Measurements from ENCODE around the gene CSF1.

Gene CSF1

GRCh38 chr1:109909561-109909960 lies 1.1 kb upstream of the CSF1 start:
- Histone ChIP-seq H3K9me3 (replicated peaks in 1 of 11) (no peaks in the 10 kb centered on the region), H3K27me3 (peaks cover 32 to 49% (median 45%) of the 10 kb centered on the region in 11 experiments), H3K9ac (no peak overlapping the region), H3K4me3 (no peak overlapping the region), H3K4me2 (peak overlapping the region in 7 of 11 experiments; percentile 95 to 99 (median 98); a peak in 8 of 22 replicates), H3K36me3 (peaks cover 0 to 6% (median 0%) of the 10 kb centered on the region in 11 experiments; a peak in 1 of 22 replicates), H3K4me1 (peaks cover 35 to 62% (median 51%) of the 10 kb centered on the region in 10 experiments), H4K20me1 (peaks cover 0 to 32% (median 3%) of the 10 kb centered on the region in 11 experiments; a peak in 8 of 22 replicates), H3K27ac (no peak overlapping the region)
- TF ChIP-seq Cebpa-rat (IDR thresholded peaks at IDR 0.05) = no peak

- Histone ChIP-seq H3K27ac (peak overlapping the region; percentile 49 to 84 (median 83); a peak in 21 of 22 replicates), H3K4me3 (peak overlapping the region; percentile 61 to 84 (median 76)), H3K36me3 (peaks cover 0 to 15% (median 0%) of the 10 kb centered on the region in 11 experiments; a peak in 2 of 22 replicates), H3K9me3 (replicated peaks in 1 of 11) (no peaks in the 10 kb centered on the region), H3K9ac (peak overlapping the region; percentile 76 to 91 (median 85)), H3K4me1 (peaks cover 26 to 53% (median 43%) of the 10 kb centered on the region in 10 experiments), H4K20me1 (peaks cover 0 to 36% (median 5%) of the 10 kb centered on the region in 11 experiments; a peak in 8 of 22 replicates), H3K27me3 (peaks cover 32 to 49% (median 45%) of the 10 kb centered on the region in 11 experiments), H3K4me2 (peak overlapping the region; percentile 94 to 99 (median 98))
- no peak for TF ChIP-seq Cebpa-rat (IDR thresholded peaks at IDR 0.05)
These were observed 532 bp downstream of the CSF1 start for GRCh38 chr1:109910963-109911798.

- TF ChIP-seq Cebpa-rat (IDR thresholded peaks at IDR 0.05) = no peak
- Histone ChIP-seq H3K4me3 (peak overlapping the region in 8 of 10 experiments; percentile 26 to 84 (median 75); a peak in 8 of 20 replicates), H3K4me2 (peak overlapping the region in 10 of 11 experiments; percentile 16 to 99 (median 97); a peak in 18 of 22 replicates), H3K9ac (peak overlapping the region in 6 of 11 experiments; percentile 84 to 91 (median 87); a peak in 5 of 22 replicates), H3K36me3 (peaks cover 0 to 27% (median 0%) of the 10 kb centered on the region in 11 experiments; a peak in 3 of 22 replicates), H3K4me1 (peaks cover 14 to 41% (median 32%) of the 10 kb centered on the region in 10 experiments), H4K20me1 (peaks cover 0 to 36% (median 5%) of the 10 kb centered on the region in 11 experiments; a peak in 8 of 22 replicates), H3K9me3 (replicated peaks in 1 of 11) (no peaks in the 10 kb centered on the region), H3K27ac (no peak overlapping the region), H3K27me3 (peaks cover 32 to 49% (median 45%) of the 10 kb centered on the region in 11 experiments)
These were observed 1.7 kb downstream of the CSF1 start for GRCh38 chr1:109912214-109912861.

- Histone ChIP-seq H3K36me3 (peaks cover 0 to 32% (median 0%) of the 10 kb centered on the region in 11 experiments; a peak in 6 of 22 replicates), H3K4me2 (peak overlapping the region in 4 of 11 experiments; percentile 15 to 98 (median 97); a peak in 5 of 22 replicates), H3K9ac (no peak overlapping the region), H3K27me3 (peaks cover 32 to 49% (median 45%) of the 10 kb centered on the region in 11 experiments), H3K9me3 (replicated peaks in 1 of 11) (no peaks in the 10 kb centered on the region), H3K27ac (no peak overlapping the region), H4K20me1 (peaks cover 0 to 36% (median 5%) of the 10 kb centered on the region in 11 experiments; a peak in 8 of 22 replicates), H3K4me1 (peaks cover 13 to 36% (median 27%) of the 10 kb centered on the region in 10 experiments), H3K4me3 (no peak overlapping the region)
- no peak for TF ChIP-seq Cebpa-rat (IDR thresholded peaks at IDR 0.05)
These were observed 2.2 kb downstream of the CSF1 start for GRCh38 chr1:109912873-109913272.

- Histone ChIP-seq H3K9ac (no peak overlapping the region), H3K36me3 (peaks cover 0 to 38% (median 0%) of the 10 kb centered on the region in 11 experiments; a peak in 6 of 22 replicates), H3K27ac (no peak overlapping the region), H3K9me3 (replicated peaks in 1 of 11) (no peaks in the 10 kb centered on the region), H3K4me2 (peak overlapping the region in 4 of 11 experiments; percentile 1 to 16 (median 8); a peak in 3 of 22 replicates), H3K4me1 (peaks cover 16 to 36% (median 22%) of the 10 kb centered on the region in 10 experiments), H4K20me1 (peaks cover 0 to 36% (median 5%) of the 10 kb centered on the region in 11 experiments; a peak in 8 of 22 replicates), H3K4me3 (no peak overlapping the region), H3K27me3 (peaks cover 32 to 49% (median 45%) of the 10 kb centered on the region in 11 experiments)
- no peak for TF ChIP-seq Cebpa-rat (IDR thresholded peaks at IDR 0.05)
These were observed 2.8 kb downstream of the CSF1 start for GRCh38 chr1:109913360-109913879.

- peaks cover 10 to 47% (median 24%) of the 10 kb centered on the region in 10 experiments for H3K4me1 ChIP-seq
- H3K27me3 ChIP-seq = peaks cover 30 to 43% (median 37%) of the 10 kb centered on the region in 11 experiments
- H3K9ac ChIP-seq = no peak overlapping the region
- H3K4me3 ChIP-seq = no peak overlapping the region
- TF ChIP-seq Cebpa-rat (IDR thresholded peaks at IDR 0.05) = no peak
- H4K20me1 ChIP-seq = peaks cover 0 to 36% (median 5%) of the 10 kb centered on the region in 11 experiments; a peak in 8 of 22 replicates
- H3K36me3 ChIP-seq = peaks cover 0 to 50% (median 5%) of the 10 kb centered on the region in 11 experiments; a peak in 7 of 22 replicates
- H3K4me2 ChIP-seq = no peak overlapping the region
- H3K27ac ChIP-seq = no peak overlapping the region
- no peaks in the 10 kb centered on the region for H3K9me3 ChIP-seq (replicated peaks in 1 of 11)
These were observed 4.1 kb downstream of the CSF1 start for GRCh38 chr1:109914587-109915240.

GRCh38 chr1:109917051-109917767 lies 6.6 kb downstream of the CSF1 start:
- peaks cover 0 to 30% (median 5%) of the 10 kb centered on the region in 11 experiments; a peak in 8 of 22 replicates for H4K20me1 ChIP-seq
- H3K27me3 ChIP-seq = peaks cover 8 to 18% (median 15%) of the 10 kb centered on the region in 11 experiments
- no peak overlapping the region for H3K9ac ChIP-seq
- TF ChIP-seq Cebpa-rat (IDR thresholded peaks at IDR 0.05) = no peak
- peaks cover 0 to 70% (median 7%) of the 10 kb centered on the region in 11 experiments; a peak in 9 of 22 replicates for H3K36me3 ChIP-seq
- no peak overlapping the region for H3K4me3 ChIP-seq
- H3K9me3 ChIP-seq (replicated peaks in 1 of 11) = no peaks in the 10 kb centered on the region
- H3K4me1 ChIP-seq = peaks cover 0 to 29% (median 10%) of the 10 kb centered on the region in 10 experiments; a peak in 13 of 20 replicates
- H3K4me2 ChIP-seq = no peak overlapping the region
- H3K27ac ChIP-seq = no peak overlapping the region

All from BLaER1 treated with 17β-estradiol and CSF1 and Interleukin-3, amounts not matched to agents 10 nM and 100 nM (cell line).